Measurements from ENCODE around the gene ABHD12.
A peak's percentile ranks its signal among the peaks of the same experiment; 100 is the strongest.
"Not testable (repeated sequence)": the region's sequence is repeated elsewhere in the genome, so short reads cannot be mapped to it uniquely, and the experiment has no call there.

ABHD12 gene

GRCh38 chr20:25355011-25355595 is 35.5 kb downstream of the ABHD12 start:
- DNase-seq (ENCODE audit: low read depth, low spot score): no peak

- DNase-seq (ENCODE audit: low read depth, low spot score): no peak
Observed at GRCh38 chr20:25353747-25354705, 36.6 kb downstream of the ABHD12 start.

- no peak for DNase-seq (ENCODE audit: low read depth, low spot score)
Observed at GRCh38 chr20:25353353-25353746, 37.3 kb downstream of the ABHD12 start.

DNA sequence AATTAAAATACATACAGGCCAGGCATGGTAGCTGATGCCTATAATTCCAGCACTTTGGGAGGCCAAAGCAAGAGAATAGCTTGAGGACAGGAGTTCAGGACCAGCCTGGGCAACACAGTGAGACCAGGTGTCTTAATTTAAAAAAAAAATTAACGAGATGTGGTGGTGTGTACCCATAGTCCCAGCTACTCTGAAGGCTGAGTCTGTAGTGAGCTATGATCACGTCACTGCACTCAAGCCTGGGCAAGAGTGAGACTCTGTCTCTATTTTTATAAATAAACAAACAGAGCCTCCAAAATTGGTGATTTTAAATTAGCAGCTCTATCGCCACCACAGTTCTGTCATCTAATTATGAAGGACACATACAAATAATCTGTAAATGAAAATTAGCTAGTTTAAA is 37.9 kb downstream of the ABHD12 start:
- DNase-seq (ENCODE audit: low read depth, low spot score): no peak

- no peak for DNase-seq (ENCODE audit: low read depth, low spot score)
Observed at GRCh38 chr20:25351024-25351360, 39.6 kb downstream of the ABHD12 start.

DNA sequence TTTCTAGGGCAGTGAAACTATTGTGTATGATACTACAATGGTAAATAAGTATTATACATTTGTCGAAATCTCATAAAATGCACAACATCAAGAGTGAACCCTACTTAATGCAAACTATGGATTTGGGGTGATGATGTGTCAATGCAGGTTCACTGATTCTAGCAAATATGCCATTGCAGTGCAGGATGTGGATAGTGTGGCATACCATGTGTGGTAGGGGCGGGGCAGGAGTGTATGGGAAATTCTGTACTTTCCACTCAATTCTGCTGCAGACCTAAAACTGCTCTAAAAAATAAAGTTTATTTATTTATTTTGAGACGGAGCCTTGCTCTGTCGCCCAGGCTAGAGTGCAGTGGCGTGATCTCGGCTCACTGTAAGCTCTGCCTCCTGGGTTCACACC is 44.3 kb downstream of the ABHD12 start:
- DNase-seq (ENCODE audit: low read depth, low spot score): no peak

DNA sequence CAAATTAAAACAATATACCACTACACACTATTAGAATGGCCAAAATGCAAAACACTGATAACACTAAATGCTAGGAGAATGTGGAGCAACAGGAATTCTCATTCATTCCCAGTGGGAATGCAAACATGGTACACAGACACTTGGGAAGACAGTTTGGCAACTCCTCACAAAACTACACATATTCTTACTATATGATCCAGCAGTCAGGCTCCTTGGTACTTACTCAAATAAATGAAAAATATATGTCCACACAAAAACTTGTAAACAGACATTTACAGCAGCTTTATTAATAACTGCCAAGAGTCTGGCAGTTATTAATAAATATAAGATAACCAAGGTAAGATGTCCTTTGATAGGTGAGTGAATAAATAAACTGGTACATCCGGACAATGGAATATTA is 44.9 kb downstream of the ABHD12 start:
- DNase-seq (ENCODE audit: low read depth, low spot score): no peak

DNA sequence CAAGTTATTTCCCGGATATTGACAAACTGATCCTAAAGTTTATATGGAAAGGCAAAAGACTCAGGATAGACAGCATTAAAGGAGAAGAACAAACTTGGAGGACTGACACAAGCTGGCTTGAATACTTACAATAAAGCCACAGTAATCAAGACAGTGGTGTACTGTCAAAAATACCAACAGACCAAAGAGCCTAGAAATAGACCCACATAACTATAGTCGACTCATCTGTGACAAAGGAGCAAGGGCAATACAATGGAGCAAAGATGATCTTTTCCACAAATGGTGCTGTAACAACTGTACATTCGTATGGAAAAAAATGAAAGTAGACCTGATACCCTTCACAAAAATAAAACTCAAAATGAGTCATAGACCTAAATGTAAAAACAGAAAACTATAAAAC is 46.0 kb downstream of the ABHD12 start:
- DNase-seq (ENCODE audit: low read depth, low spot score): no peak

DNA sequence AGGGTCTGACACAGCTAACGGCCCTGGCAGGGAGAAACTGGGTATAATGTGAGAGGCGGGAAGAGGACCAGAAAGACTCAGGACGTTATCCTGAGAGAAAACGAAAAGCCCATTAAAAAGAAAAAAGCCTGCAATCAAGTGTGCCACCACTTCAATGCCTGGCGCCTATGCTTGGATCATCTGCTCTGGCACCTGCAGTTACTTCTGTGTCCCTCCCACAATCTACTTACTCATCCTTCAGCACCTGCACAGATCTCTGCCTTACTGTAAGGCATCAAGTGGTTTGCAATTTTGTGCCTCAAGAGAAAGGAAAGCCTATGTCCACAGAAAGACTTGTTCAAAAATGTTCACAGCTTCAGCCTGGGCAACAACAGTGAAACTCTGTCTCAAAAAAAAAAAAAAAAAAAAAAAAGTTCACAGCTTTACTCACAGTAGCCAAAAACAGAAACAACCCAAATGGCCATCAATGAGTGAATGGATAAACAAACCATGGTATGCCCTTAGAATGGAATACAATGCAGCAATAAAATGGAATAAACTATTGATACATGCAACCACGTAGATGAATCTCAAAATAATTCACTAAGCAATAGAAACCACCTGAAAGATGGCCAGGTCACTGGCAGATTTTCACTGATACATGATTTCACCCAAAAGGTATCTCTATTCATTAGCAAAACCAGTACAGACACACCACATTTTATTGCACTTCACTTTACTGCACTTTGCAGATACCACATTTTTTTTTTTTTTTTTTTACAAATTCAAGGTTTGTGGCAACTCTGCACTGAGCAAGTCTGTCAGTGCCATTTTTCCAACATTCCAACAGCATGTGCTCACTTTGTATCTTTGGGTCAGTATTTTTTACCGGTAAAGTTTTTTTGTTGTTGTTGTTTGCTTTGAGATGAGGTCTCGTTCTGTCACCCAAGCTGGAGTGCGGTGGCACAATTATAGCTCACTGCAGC is 48.6 kb downstream of the ABHD12 start:
- DNase-seq (ENCODE audit: low read depth, low spot score): peak; percentile 63

DNA sequence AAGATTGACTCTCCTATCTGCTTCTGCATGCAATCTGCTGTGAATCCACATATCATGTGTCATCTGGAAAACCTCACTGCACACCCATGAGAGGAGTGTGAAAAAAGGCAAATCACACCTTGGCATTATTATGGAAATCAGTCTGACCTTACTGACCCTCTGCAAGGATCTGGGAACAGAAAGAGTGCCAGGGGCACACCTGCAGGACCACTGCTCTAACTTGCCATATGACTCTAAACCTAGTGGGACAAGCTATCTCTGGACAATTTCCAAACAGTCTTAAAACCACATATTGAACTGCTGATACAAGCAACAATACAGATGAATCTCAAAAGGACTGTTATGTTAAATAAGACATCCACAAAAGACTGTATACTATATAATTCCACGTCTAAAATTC is 50.3 kb downstream of the ABHD12 start:
- no peak for DNase-seq (ENCODE audit: low read depth, low spot score)

DNA sequence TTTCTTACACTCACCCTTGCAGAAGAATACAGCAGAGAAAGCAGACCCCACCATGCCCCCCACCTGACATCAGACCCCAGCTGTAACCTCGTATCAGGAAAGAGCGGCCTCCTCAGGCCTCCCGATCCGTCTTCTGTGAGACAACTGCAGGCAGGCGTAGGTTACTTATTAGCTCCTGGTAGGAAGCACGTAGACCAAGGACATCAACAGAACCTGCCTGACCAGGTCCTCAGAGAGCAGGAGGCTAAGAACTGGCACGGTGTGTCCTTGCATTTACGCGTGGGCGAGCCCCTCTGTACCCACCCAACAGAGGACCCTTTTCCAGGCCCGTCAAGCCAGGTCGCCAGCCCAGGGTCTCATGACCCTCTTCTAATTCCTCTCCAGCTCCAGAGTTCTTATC is 51.0 kb downstream of the ABHD12 start:
- no peak for DNase-seq (ENCODE audit: low read depth, low spot score)

GRCh38 chr20:25338112-25339023 is 52.3 kb downstream of the ABHD12 start:
- DNase-seq (ENCODE audit: low read depth, low spot score): no peak

DNA sequence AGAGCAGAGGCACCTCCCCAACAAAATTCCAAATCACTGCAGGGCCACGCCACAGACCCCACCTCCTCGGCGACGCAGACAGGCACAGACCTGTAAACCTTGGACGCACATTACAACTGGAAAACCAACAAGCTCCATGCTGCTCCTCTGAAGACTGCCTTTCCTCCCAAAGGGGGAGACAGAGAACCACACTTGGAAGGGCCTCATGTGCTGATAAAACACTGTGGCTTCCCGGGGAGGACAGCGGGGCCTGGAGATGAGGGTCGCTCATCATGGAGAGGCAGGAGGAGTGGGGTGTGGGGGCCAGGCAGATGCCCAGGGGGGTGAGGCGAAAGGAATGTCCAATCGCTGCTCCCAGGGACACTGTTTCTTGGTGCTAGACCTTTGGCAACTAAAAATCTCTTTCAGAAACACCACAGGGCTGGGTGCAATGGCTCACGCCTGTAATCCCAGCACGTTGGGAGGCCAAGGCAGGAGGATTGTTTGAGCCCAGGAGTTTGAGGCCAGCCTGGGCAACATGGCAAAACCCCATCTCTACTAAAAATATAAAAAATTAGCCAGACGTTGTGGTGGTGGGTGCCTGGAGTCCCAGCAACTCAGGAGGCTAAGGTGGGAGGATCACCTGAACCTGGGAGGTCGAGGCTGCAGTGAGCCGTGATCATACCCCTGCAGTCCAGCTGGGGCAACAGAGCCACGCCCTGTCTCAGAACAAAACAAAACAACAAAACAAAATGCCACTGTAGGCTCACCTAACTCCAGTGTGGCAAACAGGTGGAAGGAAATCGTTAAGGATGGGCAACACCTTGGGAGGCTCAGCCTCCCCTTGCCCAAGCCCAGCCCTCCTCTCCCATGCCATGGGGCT is 53.8 kb downstream of the ABHD12 start:
- DNase-seq (ENCODE audit: low read depth, low spot score): peak; percentile 55

GRCh38 chr20:25334972-25335371 is 55.7 kb downstream of the ABHD12 start:
- DNase-seq (ENCODE audit: low read depth, low spot score): not testable (repeated sequence)

DNA sequence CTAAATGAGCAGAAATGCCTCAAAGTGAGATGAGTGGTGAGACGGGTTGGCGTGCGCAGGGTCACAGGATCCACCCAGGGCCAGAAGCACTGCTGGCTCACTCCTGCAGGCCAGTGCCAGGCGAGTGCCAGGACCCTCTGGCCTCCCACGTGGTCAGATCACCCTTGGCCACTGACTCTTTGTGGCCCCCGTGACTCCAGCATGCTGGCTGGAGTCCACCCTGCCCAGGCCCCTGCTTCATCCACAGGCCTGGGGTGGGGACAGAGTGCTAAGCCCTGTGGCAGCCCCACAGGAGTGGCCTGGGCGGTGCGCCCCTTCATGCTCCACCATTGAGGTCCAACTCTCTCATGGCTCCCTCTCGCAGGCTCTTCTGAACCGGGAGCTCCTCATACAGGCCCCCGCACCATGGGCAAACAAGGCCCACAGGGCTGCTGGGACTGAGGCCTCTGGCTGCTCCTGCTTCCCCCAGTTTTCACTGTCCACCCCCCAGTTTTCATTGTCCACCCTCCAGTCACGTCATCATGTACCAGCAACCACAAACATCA is 61.6 kb downstream of the ABHD12 start:
- DNase-seq (ENCODE audit: low read depth, low spot score): no peak

GRCh38 chr20:25327521-25328235 is 63.0 kb downstream of the ABHD12 start:
- DNase-seq (ENCODE audit: low read depth, low spot score): no peak

DNA sequence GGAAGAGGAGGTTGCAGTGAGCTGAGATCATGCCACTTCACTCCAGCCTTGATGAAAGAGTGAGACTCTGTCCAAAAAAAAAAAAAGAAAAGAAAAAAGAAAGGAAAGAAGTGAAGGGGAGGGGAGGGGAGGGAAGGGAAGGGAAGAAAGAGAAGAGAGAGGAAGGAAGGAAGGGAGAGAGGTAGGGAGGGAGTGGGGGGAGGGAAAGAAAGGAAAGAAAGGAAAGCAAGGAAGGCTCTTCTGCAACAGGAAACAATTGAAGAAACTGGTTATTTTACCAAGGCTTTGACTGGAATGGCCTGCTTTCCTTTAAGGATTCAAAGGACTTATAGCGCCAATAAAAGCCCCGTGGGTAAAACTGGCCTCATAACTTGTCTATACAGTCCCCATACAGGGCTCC is 64.6 kb downstream of the ABHD12 start:
- DNase-seq (ENCODE audit: low read depth, low spot score): no peak

GRCh38 chr20:25325073-25325472 is 65.6 kb downstream of the ABHD12 start:
- no peak for DNase-seq (ENCODE audit: low read depth, low spot score)

- DNase-seq (ENCODE audit: low read depth, low spot score): no peak
Observed at GRCh38 chr20:25324412-25324811, 66.2 kb downstream of the ABHD12 start.
